ENCODE data around the gene CREBBP.
"Not testable (repeated sequence)": the region's sequence is repeated elsewhere in the genome, so short reads cannot be mapped to it uniquely, and the experiment has no call there.

Gene CREBBP

DNA sequence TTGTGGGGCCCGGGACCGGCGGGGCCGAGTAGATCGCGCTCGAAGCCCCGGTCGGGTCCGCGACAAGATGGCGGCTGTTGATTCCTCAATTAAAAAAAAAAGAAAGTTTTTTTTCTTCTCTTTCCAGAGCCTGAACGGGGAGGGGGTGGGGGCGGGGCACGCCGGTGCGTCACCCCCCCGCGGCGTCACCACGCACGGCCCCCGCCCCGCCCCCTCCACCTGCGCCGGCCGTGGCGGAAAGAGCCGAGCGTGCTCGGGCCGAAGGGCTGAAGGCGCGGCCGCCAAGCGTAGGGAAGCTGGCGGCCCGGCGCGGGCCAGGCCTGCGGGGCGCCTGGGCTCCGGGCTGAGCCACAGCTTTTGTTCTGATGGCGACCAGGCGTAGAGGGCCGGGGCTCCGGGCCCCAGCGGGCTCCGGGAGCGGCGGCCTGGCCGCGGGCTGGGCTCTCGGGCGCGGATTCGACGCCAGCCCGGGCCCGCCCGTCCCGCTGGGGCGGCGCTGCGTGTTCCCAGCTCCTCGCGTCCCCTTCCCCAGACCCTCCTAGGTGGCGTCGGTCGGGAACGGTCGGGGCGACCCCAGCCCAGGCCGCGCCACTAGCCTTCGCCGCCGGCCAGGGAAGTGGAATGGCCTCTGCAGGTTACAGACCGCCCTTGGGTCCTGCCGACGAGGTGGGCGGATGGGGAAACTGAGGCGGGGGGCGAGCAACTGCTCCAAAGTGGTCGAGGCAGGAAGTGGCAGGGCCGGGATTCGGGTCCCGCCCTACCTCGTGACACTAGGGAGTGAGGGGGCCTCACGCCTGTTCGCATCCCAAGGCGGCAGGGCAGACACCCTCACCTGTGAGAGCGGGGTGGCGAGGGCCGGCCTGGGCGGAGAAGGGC, at the start of gene CREBBP:
TSS of gene CREBBP (minus strand) at position 91 of the 876 bp plus-strand sequence. CDS start 797 bp downstream, outside the sequence.
- TF ChIP-seq GATA1 (IDR thresholded peaks at IDR 0.05; ENCODE audit: low read depth, low read length): no peak
- TF ChIP-seq POLR2A (IDR thresholded peaks at IDR 0.05; ENCODE audit: low read length): peak; percentile 57
- peak; percentile 94 to 98 for DNase-seq

DNA sequence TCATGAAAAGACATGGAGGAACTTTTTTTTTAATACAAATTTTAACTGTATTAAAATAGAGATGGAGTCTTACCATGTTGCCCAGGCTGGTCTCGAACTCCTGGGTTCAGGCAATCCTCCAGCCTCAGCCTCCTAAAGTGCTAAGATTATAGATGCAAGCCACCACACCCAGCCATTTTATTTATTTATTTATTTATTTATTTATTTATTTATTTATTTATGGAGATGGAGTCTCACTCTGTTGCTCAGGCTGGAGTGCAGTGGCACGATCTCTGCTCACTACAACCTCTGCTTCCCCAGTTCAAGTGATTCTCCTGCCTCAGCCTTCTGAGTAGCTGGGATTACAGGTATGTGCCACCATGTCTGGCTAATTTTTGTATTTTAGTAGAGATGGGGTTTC, 46.6 kb upstream of the CREBBP start:
- DNase-seq: not testable (repeated sequence)

DNA sequence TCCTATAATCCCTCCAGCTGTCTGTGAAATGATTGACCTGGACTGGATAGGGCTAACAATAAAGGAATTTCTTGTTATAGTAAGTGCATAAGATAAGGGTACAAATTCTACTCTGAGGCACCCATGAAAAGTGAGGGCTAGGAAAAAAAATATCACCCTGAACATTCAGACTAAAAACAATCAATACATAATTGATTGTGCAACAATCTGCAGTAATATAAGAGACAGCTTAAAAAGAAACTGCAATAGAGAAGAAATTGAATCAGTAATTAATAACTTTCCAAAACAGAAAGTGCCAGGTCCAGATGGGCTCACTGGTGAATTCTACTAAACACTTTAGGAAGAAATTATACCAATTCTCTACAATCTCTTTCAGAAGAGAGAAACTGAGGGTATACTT, 44.2 kb upstream of the CREBBP start:
- TF ChIP-seq POLR2A (IDR thresholded peaks at IDR 0.05; ENCODE audit: low read length) (no peak), GATA1 (IDR thresholded peaks at IDR 0.05; ENCODE audit: low read depth, low read length) (no peak)
- no peak for DNase-seq

DNA sequence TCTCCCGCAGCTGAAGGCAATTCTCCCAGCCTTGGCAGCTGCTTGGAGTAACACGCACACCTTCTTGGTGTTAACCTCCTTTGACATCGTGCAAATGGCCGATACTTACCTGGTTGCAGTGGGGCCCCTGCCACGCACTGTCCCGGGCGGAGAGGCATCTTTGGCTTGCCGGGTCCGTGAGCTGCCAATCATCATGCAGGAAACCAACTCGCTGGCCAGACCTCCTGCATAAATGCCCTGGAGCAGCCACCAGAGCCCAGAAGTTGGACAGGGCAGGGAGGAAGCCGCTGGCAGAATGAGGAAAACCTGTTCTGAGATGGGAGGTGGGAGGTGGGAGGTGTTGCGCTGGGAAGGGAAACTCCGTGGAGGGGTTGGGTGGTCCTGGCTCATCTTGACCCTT, 41.7 kb upstream of the CREBBP start:
- DNase-seq: no peak
- TF ChIP-seq GATA1 (IDR thresholded peaks at IDR 0.05; ENCODE audit: low read depth, low read length) (no peak), POLR2A (IDR thresholded peaks at IDR 0.05; ENCODE audit: low read length) (no peak)

DNA sequence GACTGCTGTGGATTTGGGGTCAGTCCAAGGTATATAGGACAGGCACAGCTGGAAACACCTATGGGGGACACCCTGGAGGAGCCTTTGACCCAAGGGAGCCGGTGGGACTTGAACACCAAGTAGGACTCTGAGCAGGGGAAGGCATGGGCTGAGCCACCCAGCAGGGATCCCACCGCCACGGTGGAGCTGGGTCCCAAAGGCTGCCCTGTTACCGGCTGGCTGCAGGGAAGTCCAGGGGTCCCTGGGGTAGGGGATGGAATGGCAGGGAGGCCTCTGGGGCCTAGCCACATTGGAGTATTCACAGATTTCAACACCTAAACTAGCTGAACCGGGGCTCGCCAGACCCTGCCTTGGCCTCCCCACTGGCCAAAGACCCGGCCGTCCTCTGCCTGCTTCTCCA, 39.7 kb upstream of the CREBBP start:
- DNase-seq: no peak
- TF ChIP-seq POLR2A (IDR thresholded peaks at IDR 0.05; ENCODE audit: low read length) (no peak), GATA1 (IDR thresholded peaks at IDR 0.05; ENCODE audit: low read depth, low read length) (no peak)

DNA sequence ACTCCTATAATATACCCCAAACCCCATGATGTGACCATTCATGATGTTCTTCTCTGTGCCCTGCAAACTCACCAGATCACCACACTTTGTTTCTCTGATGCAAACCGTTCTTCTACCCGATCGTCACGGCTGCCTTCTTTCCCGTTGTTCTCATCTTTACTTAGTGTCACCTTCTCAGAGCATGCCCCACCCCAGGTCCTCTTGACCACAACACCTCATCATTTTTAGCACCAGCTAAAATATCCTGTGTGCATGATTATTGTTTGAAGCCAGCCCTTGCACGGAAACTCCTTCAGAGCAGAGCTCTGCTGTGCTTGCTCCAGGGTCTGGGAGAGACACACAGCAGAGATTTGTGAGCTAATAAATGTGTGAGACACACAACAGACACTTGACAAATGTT, 38.9 kb upstream of the CREBBP start:
- DNase-seq: no peak
- TF ChIP-seq GATA1 (IDR thresholded peaks at IDR 0.05; ENCODE audit: low read depth, low read length) (no peak), POLR2A (IDR thresholded peaks at IDR 0.05; ENCODE audit: low read length) (no peak)

DNA sequence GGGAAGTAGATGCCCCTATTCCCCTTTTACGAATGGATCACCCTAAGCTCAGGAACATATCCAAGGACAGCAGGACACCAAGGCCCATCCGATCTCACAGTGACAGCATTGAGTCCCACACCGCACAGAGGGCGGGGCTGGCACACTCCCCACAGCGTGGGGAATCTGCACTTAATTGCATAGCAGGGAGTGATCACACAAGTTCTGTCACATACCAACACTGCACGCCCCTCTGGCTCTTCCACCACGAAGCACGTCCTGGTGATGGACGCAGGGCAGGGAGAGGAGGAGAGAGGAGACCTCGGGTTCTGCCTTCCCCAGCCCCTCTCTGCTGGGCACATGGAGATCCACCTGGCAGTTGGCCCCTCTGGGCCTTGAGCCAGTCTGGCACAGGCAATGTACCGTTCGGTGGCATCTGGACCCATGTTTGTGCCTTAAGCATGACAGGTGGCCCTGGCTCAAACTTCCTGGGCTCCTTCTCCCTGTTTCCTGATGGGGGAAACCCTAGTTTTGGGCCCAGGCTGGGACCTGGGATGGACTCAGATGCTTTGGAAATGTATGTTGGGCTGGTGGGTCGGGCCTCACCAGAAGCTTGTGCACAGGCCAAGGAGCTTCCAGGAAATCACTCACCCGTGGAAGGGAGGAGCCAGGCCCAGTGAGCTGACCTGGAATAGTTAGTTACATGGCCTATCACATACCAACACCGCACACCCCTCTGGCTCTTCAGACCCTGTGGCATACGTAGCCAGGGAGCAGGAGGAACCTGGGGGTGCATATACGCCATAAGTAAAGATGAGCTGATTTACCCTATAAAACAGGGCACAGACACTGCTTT, 35.1 kb upstream of the CREBBP start:
- no peak for TF ChIP-seq POLR2A (IDR thresholded peaks at IDR 0.05; ENCODE audit: low read length)
- TF ChIP-seq GATA1 (IDR thresholded peaks at IDR 0.05; ENCODE audit: low read depth, low read length): no peak
- no peak for DNase-seq

DNA sequence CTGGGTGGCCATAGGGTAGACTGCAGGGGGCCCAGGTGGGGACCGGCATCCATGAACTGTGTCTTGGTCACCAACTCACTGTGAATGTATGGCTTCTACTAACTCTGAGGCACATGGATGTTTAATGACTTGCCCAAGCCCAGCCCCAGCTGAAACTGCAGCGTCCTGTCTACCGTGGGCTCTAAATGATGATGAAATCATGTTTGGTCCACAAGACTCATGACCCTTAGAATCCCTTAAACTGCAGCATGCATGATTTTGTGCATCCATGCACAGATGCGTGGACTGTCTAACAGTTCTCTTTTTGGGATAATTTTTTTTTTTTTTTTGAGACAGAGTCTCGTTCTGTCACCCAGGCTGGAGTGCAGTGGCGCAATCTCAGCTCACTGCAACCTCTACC, 32.4 kb upstream of the CREBBP start:
- TF ChIP-seq POLR2A (IDR thresholded peaks at IDR 0.05; ENCODE audit: low read length) (no peak), GATA1 (IDR thresholded peaks at IDR 0.05; ENCODE audit: low read depth, low read length) (no peak)
- DNase-seq: no peak

DNA sequence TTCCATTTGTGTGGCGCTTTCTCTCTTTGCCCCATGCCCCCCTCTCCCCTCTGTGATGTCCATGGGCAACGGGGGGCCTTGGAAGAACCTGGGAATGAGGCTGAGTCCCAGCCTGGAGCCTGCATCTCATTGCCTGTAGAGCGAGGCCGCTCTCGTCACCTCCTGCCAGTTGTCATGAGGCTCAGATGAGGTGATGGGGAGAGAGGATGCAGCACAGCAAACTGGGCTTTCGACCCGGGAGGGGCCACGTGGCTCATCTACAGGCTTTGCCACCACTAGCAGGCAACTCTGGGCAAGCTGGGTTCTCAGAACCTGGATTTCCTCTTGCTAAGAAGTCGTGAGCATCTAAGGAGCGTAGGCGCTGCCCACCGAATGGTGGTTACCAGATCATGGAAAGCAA, 31.9 kb upstream of the CREBBP start:
- TF ChIP-seq GATA1 (IDR thresholded peaks at IDR 0.05; ENCODE audit: low read depth, low read length): no peak
- no peak for TF ChIP-seq POLR2A (IDR thresholded peaks at IDR 0.05; ENCODE audit: low read length)
- DNase-seq: no peak

DNA sequence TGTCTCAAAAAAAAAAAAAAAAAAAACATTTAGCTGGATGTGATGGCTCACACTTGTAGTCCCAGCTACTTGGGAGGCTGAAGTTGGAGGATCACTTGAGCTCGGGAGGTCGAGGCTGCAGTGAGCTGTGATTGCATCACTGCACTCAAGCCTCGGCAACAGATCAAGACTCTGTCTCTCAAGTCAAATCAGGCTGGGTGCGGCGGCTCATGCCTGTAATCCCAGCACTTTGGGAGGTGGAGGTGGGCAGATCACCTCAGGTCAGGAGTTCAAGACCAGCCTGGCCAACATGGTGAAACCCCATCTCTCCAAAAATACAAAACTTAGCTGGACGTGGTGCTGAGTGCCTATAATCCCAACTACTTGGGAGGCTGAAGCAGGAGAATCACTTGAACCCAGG, 31.2 kb upstream of the CREBBP start:
- DNase-seq: not testable (repeated sequence)

DNA sequence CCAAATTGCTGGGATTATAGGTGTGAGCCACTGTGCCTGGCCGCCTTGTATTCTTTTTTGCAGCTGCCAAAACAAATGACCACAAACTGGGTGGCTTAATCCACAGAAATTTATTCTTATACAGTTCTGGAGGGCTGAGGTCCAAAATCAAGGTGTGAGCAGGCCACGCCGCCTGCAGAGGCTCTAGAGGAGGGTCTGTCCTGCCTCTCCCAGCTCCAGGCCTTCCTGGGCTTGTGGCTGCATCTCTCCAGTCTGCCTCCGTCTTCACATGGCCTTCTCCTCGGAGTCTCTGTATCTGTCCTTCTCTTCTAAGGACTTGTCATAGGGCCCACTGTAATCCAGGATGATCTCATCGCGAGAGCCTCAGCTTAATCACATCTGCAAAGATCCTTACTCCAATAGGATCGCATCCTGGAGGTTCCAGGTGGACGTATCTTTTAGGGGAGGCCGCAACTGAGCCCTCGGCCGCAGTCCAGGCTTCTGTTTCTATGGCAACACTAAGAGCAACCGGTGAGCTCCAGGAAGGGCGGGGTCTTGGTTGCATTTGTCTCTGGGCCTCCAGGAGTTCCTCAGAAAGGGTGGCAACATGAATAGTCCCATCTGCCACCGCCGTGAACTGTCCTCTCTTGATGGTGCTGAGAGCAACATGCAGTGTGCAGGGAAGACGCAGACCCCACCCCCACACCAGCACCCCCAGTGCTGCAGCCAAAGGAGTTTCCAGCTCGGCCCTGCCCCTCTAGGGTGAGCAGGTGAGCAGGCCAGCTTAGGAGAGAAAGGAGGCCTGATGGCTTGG, 29.5 kb upstream of the CREBBP start:
- no peak for DNase-seq
- no peak for TF ChIP-seq GATA1 (IDR thresholded peaks at IDR 0.05; ENCODE audit: low read depth, low read length)

DNA sequence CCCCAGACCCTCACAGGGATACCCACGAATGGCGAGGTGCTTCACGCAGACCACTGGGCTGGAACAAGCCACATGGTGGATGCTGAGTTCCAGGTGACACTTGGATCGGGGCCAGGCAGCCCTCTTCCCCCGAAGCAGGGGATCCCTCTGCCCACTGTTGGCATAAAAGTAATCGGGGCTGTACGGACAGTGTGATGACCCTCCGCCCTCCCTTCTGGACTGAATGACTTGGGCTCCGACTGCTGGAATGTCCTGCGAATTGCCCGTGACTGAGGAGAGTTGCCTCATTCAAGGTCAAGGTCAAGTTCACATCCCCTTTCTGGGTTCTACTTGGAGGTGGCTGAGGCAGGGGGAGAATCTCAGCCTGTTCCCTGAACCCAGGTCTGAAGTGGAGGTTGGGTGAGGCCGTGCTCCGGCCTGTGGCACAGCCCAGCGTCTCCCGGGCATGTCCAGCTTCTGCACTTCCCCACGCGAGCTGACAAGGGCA, 28.5 kb upstream of the CREBBP start:
- no peak for TF ChIP-seq POLR2A (IDR thresholded peaks at IDR 0.05; ENCODE audit: low read length)
- no peak for TF ChIP-seq GATA1 (IDR thresholded peaks at IDR 0.05; ENCODE audit: low read depth, low read length)

DNA sequence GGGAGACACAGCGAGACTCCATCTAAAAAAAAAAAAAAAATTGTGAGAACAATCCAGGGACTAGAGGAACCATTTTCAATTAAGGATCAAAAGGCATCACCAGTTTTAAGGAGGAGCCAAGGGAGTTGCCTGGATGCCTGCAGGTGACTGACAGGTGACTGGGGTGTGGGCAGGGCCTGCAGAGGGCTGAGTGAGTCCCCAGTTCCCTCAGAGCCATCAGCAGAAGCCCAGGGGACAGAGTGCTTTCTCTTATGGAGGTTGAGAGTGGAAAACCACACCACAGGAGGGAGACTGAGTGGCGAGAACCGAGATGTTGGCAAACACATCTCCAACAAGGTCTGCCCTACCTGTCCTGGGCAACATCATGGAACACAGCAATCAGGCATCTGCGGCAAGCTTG, 27.1 kb upstream of the CREBBP start:
- TF ChIP-seq GATA1 (IDR thresholded peaks at IDR 0.05; ENCODE audit: low read depth, low read length) (no peak), POLR2A (IDR thresholded peaks at IDR 0.05; ENCODE audit: low read length) (no peak)

More for the DNA sequence above, 28.5 kb upstream of the CREBBP start:
- DNase-seq: no peak

DNA sequence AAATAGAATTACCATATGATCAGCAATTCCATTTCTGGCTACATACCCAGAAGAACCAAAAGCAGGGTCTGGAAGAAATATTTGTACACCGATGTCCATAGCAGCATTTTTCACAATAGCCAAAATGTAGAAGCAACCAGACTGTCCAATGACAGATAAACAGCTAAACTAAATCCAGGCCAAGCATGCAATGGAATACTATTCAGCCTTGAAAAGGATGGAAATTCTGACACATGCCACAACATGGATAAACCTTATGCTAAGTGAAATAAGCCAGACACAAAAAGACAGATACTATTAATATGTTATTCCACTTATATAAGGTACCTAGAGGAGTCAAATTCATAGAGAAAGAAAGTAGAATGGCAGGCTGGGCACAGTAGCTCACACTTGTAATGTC, 25.9 kb upstream of the CREBBP start:
- no peak for TF ChIP-seq POLR2A (IDR thresholded peaks at IDR 0.05; ENCODE audit: low read length)
- TF ChIP-seq GATA1 (IDR thresholded peaks at IDR 0.05; ENCODE audit: low read depth, low read length): no peak
- DNase-seq: no peak

More for the DNA sequence above, 27.1 kb upstream of the CREBBP start:
- DNase-seq: no peak

Measured in erythroblast (primary cell).